ENCODE measurements around the gene MAOA.

GRCh38 chrX:43664708-43665107 lies 8.6 kb downstream of the MAOA start:
- no peak for TF ChIP-seq RAD21 (conservative IDR thresholded peaks at IDR 0.05)
- TF ChIP-seq CTCF (IDR thresholded peaks at IDR 0.05; ENCODE audit: poor library complexity, severe bottlenecking) = no peak
- TF ChIP-seq REST (IDR thresholded peaks at IDR 0.05; ENCODE audit: borderline replicate concordance) = no peak
- TF ChIP-seq EZH2 (IDR thresholded peaks at IDR 0.05; ENCODE audit: borderline replicate concordance, insufficient read depth, low read length, poor library complexity, severe bottlenecking) = no peak
- no peak for TF ChIP-seq TAF1 (IDR thresholded peaks at IDR 0.05; ENCODE audit: low read depth)
- TF ChIP-seq POLR2AphosphoS5 (IDR thresholded peaks at IDR 0.05) = no peak
- TF ChIP-seq EP300 (conservative IDR thresholded peaks at IDR 0.05; ENCODE audit: poor library complexity, severe bottlenecking) = no peak
- TF ChIP-seq SMC3 (conservative IDR thresholded peaks at IDR 0.05; ENCODE audit: poor library complexity) = no peak
